ENCODE data around the gene OR5K3.
A peak's percentile ranks its signal among the peaks of the same experiment; 100 is the strongest.
"Not testable (repeated sequence)": the region's sequence is repeated elsewhere in the genome, so short reads cannot be mapped to it uniquely, and the experiment has no call there.

Gene OR5K3

DNA sequence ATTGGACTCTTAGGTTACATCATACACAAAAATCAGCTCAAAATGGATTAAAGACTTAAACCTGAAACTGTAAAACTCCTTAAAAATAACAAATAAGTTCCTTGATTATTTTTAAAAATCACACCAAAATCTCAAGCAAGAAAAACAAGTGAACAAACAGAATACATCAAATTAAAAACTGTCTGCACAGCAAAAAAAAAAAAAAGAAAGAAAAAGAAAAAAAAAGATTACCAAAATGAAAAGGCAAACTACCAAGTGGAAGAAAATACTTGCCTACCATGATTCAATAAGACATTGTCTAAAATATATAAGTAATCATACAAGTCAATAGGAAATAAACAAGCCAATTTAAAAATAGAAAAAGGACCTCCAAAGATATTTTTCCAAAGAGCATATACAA is 19.3 kb upstream of the OR5K3 start:
- H3K27me3 ChIP-seq (ENCODE audit: low read depth, low read length), result no peaks in the 10 kb centered on the region
- H3K27ac ChIP-seq (ENCODE audit: low read length), result no peak overlapping the region
- H3K4me1 ChIP-seq (ENCODE audit: control insufficient read depth in 1 of 2, insufficient read depth in 2 of 2, low read length in 2 of 2), result no peaks in the 10 kb centered on the region
- no peaks in the 10 kb centered on the region for H3K36me3 ChIP-seq (ENCODE audit: control insufficient read depth in 1 of 2, insufficient read depth in 2 of 2, low read length in 2 of 2)
- no peaks in the 10 kb centered on the region for H3K9me3 ChIP-seq (ENCODE audit: control insufficient read depth in 1 of 2, low read length in 2 of 2)
- H3K4me3 ChIP-seq (ENCODE audit: low read depth in 1 of 2, low read length in 2 of 2), result no peak overlapping the region

DNA sequence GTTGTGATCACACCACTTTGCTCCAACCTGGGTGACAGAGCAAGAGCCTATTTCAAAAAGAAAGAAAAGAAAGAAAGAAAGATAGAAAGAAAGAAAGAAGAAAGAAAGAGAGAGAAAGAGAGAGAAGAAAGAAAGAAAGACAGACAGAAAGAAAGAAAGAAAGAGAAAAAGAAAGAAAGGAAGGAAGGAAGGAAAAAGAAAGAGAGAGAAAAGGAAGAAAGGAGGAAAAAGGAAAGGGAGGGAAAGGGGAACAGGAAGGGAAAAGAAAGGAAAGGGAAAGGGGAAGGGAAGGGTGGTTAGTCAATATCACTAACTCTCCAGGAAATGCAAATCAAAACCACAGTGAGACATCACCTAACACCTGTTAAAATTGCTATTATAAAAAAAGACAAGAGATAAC is 18.6 kb upstream of the OR5K3 start:
- Histone ChIP-seq H3K4me1 (ENCODE audit: control insufficient read depth in 1 of 2, insufficient read depth in 2 of 2, low read length in 2 of 2) (no peaks in the 10 kb centered on the region), H3K9me3 (ENCODE audit: control insufficient read depth in 1 of 2, low read length in 2 of 2) (no peaks in the 10 kb centered on the region), H3K36me3 (ENCODE audit: control insufficient read depth in 1 of 2, insufficient read depth in 2 of 2, low read length in 2 of 2) (no peaks in the 10 kb centered on the region), H3K27me3 (ENCODE audit: low read depth, low read length) (no peaks in the 10 kb centered on the region), H3K27ac (ENCODE audit: low read length) (no peak overlapping the region), H3K4me3 (ENCODE audit: low read depth in 1 of 2, low read length in 2 of 2) (no peak overlapping the region)

DNA sequence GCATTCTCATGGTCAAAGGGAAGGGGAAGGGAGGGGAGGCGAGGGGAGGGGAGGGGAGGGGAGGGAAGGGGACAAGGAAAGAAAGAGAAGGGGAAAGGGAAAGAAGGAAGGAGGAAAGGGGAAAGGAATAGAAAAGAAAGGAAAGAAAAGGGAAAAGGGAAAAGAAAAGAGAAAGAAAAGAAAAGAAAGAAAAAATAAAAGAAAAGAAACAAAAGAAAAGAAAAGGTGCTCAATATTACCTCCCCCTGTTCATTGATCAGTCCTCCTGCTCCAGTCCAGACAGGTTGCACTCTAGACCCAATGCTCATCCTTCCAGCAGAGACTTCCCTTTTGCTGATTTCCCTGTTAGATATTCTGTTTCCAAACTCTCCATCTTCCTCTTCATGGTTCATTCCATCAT is 18.0 kb upstream of the OR5K3 start:
- H3K27ac ChIP-seq (ENCODE audit: low read length), result no peak overlapping the region
- no peaks in the 10 kb centered on the region for H3K9me3 ChIP-seq (ENCODE audit: control insufficient read depth in 1 of 2, low read length in 2 of 2)
- H3K27me3 ChIP-seq (ENCODE audit: low read depth, low read length), result no peaks in the 10 kb centered on the region
- no peaks in the 10 kb centered on the region for H3K4me1 ChIP-seq (ENCODE audit: control insufficient read depth in 1 of 2, insufficient read depth in 2 of 2, low read length in 2 of 2)
- H3K4me3 ChIP-seq (ENCODE audit: low read depth in 1 of 2, low read length in 2 of 2), result no peak overlapping the region
- H3K36me3 ChIP-seq (ENCODE audit: control insufficient read depth in 1 of 2, insufficient read depth in 2 of 2, low read length in 2 of 2), result no peaks in the 10 kb centered on the region

DNA sequence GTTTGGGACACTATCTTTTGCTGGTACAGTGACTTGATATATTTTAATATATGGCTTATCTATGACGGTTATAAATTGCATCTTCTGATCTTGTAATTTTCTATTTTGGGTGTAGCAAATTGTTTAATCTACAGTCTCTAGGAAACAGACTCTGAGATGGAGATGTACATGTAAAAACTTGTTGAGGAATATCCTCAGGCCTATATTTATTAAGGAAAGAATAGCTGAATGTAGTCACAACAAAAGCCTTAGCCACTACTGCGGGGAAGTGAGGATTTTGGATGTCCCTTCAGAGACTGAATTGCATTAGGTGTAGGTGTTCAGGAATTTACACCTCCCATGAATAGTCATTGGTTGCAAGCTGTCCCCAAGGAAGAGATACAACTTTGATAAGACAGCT is 13.8 kb upstream of the OR5K3 start:
- no peaks in the 10 kb centered on the region for H3K4me1 ChIP-seq (ENCODE audit: control insufficient read depth in 1 of 2, insufficient read depth in 2 of 2, low read length in 2 of 2)
- H3K9me3 ChIP-seq (ENCODE audit: control insufficient read depth in 1 of 2, low read length in 2 of 2), result no peaks in the 10 kb centered on the region
- no peaks in the 10 kb centered on the region for H3K36me3 ChIP-seq (ENCODE audit: control insufficient read depth in 1 of 2, insufficient read depth in 2 of 2, low read length in 2 of 2)
- H3K4me3 ChIP-seq (ENCODE audit: low read depth in 1 of 2, low read length in 2 of 2), result no peak overlapping the region
- H3K27ac ChIP-seq (ENCODE audit: low read length), result no peak overlapping the region
- H3K27me3 ChIP-seq (ENCODE audit: low read depth, low read length), result no peaks in the 10 kb centered on the region

DNA sequence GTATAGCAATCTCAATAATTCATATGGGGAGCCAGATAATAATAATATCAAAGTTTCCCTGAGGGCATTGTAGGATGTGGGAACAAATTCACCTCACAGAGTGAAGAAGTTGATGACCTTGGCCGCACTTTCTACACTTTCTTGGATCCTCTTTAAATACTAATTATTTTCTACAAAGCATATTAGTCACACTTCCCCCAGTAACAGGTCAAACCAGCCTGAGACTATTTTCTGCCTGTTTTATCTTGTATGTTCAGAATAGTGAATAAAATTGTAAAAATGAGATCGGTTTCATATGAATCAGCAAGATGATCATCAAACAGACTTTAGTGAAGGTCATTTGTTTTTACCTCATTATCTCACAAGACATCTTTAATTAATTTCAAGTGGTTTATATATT is 2.3 kb upstream of the OR5K3 start:
- no peak overlapping the region for H3K27ac ChIP-seq (ENCODE audit: low read length)
- no peak overlapping the region for H3K4me3 ChIP-seq (ENCODE audit: low read depth in 1 of 2, low read length in 2 of 2)
- H3K9me3 ChIP-seq (ENCODE audit: control insufficient read depth in 1 of 2, low read length in 2 of 2), result no peaks in the 10 kb centered on the region
- H3K36me3 ChIP-seq (ENCODE audit: control insufficient read depth in 1 of 2, insufficient read depth in 2 of 2, low read length in 2 of 2), result no peaks in the 10 kb centered on the region
- no peaks in the 10 kb centered on the region for H3K27me3 ChIP-seq (ENCODE audit: low read depth, low read length)
- no peaks in the 10 kb centered on the region for H3K4me1 ChIP-seq (ENCODE audit: control insufficient read depth in 1 of 2, insufficient read depth in 2 of 2, low read length in 2 of 2)

DNA sequence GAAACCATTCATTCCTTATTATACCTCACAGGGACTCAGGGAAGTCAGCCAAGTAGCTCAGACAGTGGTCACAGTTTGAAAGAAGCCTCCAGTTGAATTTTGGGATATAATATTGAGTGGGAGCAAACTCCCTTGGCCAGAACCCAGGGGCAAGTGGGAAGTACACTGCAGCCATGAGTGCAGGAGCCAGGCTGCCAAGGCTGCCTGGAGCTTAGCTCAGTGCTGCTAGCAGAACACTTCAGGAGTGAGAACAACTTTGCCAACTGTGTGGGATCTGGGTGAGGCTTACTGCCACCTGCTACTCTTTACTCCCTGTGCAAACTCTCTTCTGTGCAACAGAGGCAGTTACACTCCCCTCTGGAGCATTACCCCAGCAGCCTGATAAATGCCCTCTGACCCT is 4.6 kb downstream of the OR5K3 start:
- no peak overlapping the region for H3K27ac ChIP-seq (ENCODE audit: low read length)

DNA sequence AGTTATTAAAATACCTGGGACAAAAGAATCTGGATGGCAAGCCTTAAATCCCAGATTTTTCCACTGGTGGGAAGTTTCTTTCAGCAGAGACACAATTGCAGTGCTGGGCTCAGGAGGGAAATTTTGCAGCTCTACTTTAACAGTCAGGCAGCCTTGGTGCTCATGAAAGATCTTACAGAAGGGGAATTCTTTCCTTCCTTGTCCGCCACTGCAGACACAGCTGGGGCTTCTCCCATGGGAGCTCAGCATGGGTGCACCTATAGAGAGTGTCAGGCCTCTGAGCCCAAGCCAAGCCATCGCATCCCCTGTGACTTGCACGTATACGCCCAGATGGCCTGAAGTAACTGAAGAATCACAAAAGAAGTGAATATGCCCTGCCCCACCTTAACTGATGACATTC is 6.0 kb downstream of the OR5K3 start:
- H3K4me1 ChIP-seq (ENCODE audit: control insufficient read depth in 1 of 2, insufficient read depth in 2 of 2, low read length in 2 of 2); H3K27me3 ChIP-seq (ENCODE audit: low read depth, low read length); H3K4me3 ChIP-seq (ENCODE audit: low read depth in 1 of 2, low read length in 2 of 2); H3K27ac ChIP-seq (ENCODE audit: low read length); H3K36me3 ChIP-seq (ENCODE audit: control insufficient read depth in 1 of 2, insufficient read depth in 2 of 2, low read length in 2 of 2): not testable (repeated sequence)
- peaks cover 0 to 16% of the 10 kb centered on the region in 2 donors for H3K9me3 ChIP-seq (ENCODE audit: control insufficient read depth in 1 of 2, low read length in 2 of 2)

More for the DNA sequence above, 4.6 kb downstream of the OR5K3 start:
- Histone ChIP-seq H3K4me3 (ENCODE audit: low read depth in 1 of 2, low read length in 2 of 2) (no peak overlapping the region), H3K27me3 (ENCODE audit: low read depth, low read length) (no peaks in the 10 kb centered on the region), H3K9me3 (ENCODE audit: control insufficient read depth in 1 of 2, low read length in 2 of 2) (peaks cover 0 to 16% of the 10 kb centered on the region in 2 donors), H3K36me3 (ENCODE audit: control insufficient read depth in 1 of 2, insufficient read depth in 2 of 2, low read length in 2 of 2) (no peaks in the 10 kb centered on the region), H3K4me1 (ENCODE audit: control insufficient read depth in 1 of 2, insufficient read depth in 2 of 2, low read length in 2 of 2) (no peaks in the 10 kb centered on the region)

DNA sequence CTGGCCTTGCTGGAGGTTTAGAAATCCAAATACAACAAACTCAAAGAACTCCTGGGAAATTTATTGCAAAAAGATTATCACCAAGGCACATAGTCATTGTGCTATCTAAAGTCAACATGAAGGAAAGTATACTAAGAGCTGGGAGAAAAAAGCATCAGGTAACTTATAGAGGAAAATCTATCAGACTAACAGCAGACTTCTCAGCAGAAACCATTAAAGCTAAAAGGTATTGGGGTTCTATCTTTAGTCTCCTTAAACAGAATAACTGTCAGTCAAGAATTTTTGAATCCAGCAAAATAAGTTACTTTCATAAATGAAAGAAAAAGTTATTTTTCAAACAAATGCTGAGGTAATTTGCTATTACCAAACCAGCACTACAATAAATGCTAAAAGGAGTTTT is 8.0 kb downstream of the OR5K3 start:
- Histone ChIP-seq H3K36me3 (ENCODE audit: control insufficient read depth in 1 of 2, insufficient read depth in 2 of 2, low read length in 2 of 2) (no peaks in the 10 kb centered on the region), H3K9me3 (ENCODE audit: control insufficient read depth in 1 of 2, low read length in 2 of 2) (peaks cover 0 to 28% of the 10 kb centered on the region in 2 donors), H3K27ac (ENCODE audit: low read length) (no peak overlapping the region), H3K4me1 (ENCODE audit: control insufficient read depth in 1 of 2, insufficient read depth in 2 of 2, low read length in 2 of 2) (no peaks in the 10 kb centered on the region), H3K4me3 (ENCODE audit: low read depth in 1 of 2, low read length in 2 of 2) (no peak overlapping the region), H3K27me3 (ENCODE audit: low read depth, low read length) (no peaks in the 10 kb centered on the region)

DNA sequence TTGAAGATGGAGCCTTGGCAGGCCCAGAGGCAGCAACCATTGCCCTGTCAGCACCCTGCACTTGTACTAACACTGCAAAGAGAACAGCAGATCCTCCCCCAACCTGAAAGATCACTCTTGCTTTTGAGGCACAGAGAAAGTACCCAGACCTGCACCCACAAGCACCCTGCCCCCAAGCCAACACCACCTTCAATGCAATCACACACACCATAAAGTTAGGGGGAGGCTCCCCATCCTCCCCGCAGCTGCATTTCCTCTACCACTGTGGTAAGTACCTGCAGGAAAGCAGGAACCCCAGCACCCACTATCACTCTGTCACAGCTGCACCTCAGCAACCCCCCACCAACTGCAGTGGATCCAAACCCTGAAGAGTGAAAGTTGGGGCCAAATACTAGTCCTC is 12.0 kb downstream of the OR5K3 start:
- peak overlapping the region in 1 of 2 donors; percentile 21 for H3K4me3 ChIP-seq (ENCODE audit: low read depth in 1 of 2, low read length in 2 of 2)
- peaks cover 0 to 32% of the 10 kb centered on the region in 2 donors for H3K9me3 ChIP-seq (ENCODE audit: control insufficient read depth in 1 of 2, low read length in 2 of 2)
- H3K27ac ChIP-seq (ENCODE audit: low read length), result no peak overlapping the region
- H3K27me3 ChIP-seq (ENCODE audit: low read depth, low read length), result no peaks in the 10 kb centered on the region
- no peaks in the 10 kb centered on the region for H3K36me3 ChIP-seq (ENCODE audit: control insufficient read depth in 1 of 2, insufficient read depth in 2 of 2, low read length in 2 of 2)
- H3K4me1 ChIP-seq (ENCODE audit: control insufficient read depth in 1 of 2, insufficient read depth in 2 of 2, low read length in 2 of 2), result no peaks in the 10 kb centered on the region

DNA sequence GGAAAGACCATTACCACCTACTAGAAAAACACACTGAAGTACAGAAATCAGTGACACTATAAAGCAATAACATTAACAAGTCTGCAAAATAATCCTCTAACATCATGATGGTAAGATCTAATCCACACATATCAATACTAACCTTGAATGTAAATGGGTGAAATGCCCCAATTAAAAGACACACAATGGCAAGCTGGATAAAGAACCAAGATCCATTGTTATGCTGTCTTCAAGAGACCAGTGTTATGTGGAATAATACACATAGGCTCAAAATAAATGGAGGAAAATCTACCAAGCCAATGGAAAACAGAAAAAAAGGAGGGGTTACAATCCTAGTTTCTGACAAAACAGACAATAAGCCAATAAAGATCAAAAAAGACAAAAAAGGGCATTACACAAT is 13.5 kb downstream of the OR5K3 start:
- Histone ChIP-seq H3K27ac (ENCODE audit: low read length) (no peak overlapping the region), H3K27me3 (ENCODE audit: low read depth, low read length) (no peaks in the 10 kb centered on the region), H3K9me3 (ENCODE audit: control insufficient read depth in 1 of 2, low read length in 2 of 2) (peaks cover 0 to 25% of the 10 kb centered on the region in 2 donors), H3K4me1 (ENCODE audit: control insufficient read depth in 1 of 2, insufficient read depth in 2 of 2, low read length in 2 of 2) (no peaks in the 10 kb centered on the region), H3K36me3 (ENCODE audit: control insufficient read depth in 1 of 2, insufficient read depth in 2 of 2, low read length in 2 of 2) (no peaks in the 10 kb centered on the region), H3K4me3 (ENCODE audit: low read depth in 1 of 2, low read length in 2 of 2) (no peak overlapping the region)

DNA sequence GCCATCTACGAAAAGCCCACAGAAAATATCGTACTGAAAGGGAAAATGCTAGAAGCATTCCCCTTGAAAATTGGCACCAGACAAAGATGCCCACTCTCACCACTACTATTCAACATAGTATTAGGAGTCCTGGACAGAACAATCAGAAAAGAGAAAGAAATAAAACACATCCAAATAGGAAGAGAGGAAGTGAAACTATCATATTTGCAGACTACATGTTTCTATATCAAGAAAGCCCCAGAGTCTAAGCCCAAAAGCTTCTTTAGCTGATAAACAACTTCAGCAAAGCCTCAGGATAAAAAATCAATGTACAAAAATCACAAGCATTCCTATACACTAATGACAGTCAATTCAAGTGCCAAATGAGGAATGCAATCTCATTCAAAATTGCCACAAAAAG is 15.6 kb downstream of the OR5K3 start:
- Histone ChIP-seq H3K9me3 (ENCODE audit: control insufficient read depth in 1 of 2, low read length in 2 of 2) (peaks cover 0 to 19% of the 10 kb centered on the region in 2 donors), H3K27me3 (ENCODE audit: low read depth, low read length) (no peaks in the 10 kb centered on the region), H3K4me3 (ENCODE audit: low read depth in 1 of 2, low read length in 2 of 2) (no peak overlapping the region)

DNA sequence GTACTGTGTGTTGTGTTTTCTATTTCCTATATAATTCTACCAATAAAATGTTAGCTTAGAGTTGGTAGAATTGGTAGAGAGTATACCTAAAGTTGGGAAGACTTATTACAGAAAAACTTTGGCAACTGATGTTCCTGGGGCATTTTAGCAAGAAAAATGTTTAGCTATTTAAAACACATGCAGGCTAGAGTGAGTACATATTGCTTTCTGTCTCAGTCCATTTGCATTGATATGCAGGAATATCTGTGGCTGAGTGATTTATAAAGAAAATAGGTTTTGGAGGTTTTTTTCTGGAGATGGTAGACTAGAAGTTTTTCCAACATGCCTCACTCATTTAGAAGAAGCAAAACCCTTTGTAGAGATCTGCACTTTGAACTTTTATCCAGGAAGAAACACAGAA is 42.1 kb downstream of the OR5K3 start:
- Histone ChIP-seq H3K36me3 (ENCODE audit: control insufficient read depth in 1 of 2, insufficient read depth in 2 of 2, low read length in 2 of 2) (no peaks in the 10 kb centered on the region), H3K4me1 (ENCODE audit: control insufficient read depth in 1 of 2, insufficient read depth in 2 of 2, low read length in 2 of 2) (no peaks in the 10 kb centered on the region), H3K27ac (ENCODE audit: low read length) (no peak overlapping the region), H3K27me3 (ENCODE audit: low read depth, low read length) (no peaks in the 10 kb centered on the region), H3K4me3 (ENCODE audit: low read depth in 1 of 2, low read length in 2 of 2) (no peak overlapping the region), H3K9me3 (ENCODE audit: control insufficient read depth in 1 of 2, low read length in 2 of 2) (peaks cover 12 to 24% of the 10 kb centered on the region in 2 donors)

More for the DNA sequence above, 15.6 kb downstream of the OR5K3 start:
- no peak overlapping the region for H3K27ac ChIP-seq (ENCODE audit: low read length)
- no peaks in the 10 kb centered on the region for H3K36me3 ChIP-seq (ENCODE audit: control insufficient read depth in 1 of 2, insufficient read depth in 2 of 2, low read length in 2 of 2)
- no peaks in the 10 kb centered on the region for H3K4me1 ChIP-seq (ENCODE audit: control insufficient read depth in 1 of 2, insufficient read depth in 2 of 2, low read length in 2 of 2)

Measured in muscle layer of duodenum (tissue), 2 donors.